Heart left ventricle (tissue), 16 donors: ENCODE results near the gene TMED3. TPM values are rescaled to one million over a fixed set of nuclear protein-coding genes. Genes with fewer than 3 reads are reported as not detected.
A peak's percentile ranks its signal among the peaks of the same experiment; 100 is the strongest.

Experiments used
- ATAC-seq, 4 donors: fragments of 200-7000 bp; cut with Tn5 transposase; one replicate each; pipeline ENCODE4 v1.9.1; 2020 to 2022; ENCODE audit warnings: moderate library complexity in 4 of 4, mild to moderate bottlenecking in 3 of 4, moderate number of reproducible peaks in 1 of 4
- DNase-seq, 5 donors: peaks; one replicate each; pipeline ENCODE4 v3.0.0-alpha.2; 2020
- H3K27ac ChIP-seq, 12 donors: fragments of 200-600 bp; sonication (generic) in 4 of 12; one replicate each; pipeline versions ENCODE4 v1.5.0 to v1.8.0; 2016 to 2022; ENCODE audit warnings: mild to moderate bottlenecking in 2 of 12
- H3K27me3 ChIP-seq, 9 donors: fragments of 200-600 bp; sonication (generic) in 2 of 9; one replicate each; pipeline versions ENCODE4 v1.5.1 to v1.8.0; 2016 to 2022; ENCODE audit warnings: mild to moderate bottlenecking in 3 of 9
- H3K36me3 ChIP-seq, 9 donors: fragments of 200-600 bp; sonication (generic) in 2 of 9; one replicate each; pipeline versions ENCODE4 v1.5.0 to v1.8.0; 2018 to 2022; ENCODE audit warnings: mild to moderate bottlenecking in 2 of 9
- H3K4me1 ChIP-seq, 12 donors: fragments of 200-600 bp; sonication (generic) in 4 of 12; one replicate each; pipeline versions ENCODE4 v1.5.0 to v1.8.0; 2016 to 2022; ENCODE audit warnings: mild to moderate bottlenecking in 3 of 12
- H3K4me3 ChIP-seq, 12 donors: fragments of 200-600 bp; sonication (generic) in 4 of 12; one replicate each; pipeline versions ENCODE4 v1.5.0 to v1.8.0; 2017 to 2022; ENCODE audit warnings: mild to moderate bottlenecking in 9 of 12, moderate library complexity in 4 of 12
- H3K9me3 ChIP-seq, 12 donors: fragments of 200-600 bp; sonication (generic) in 4 of 12; one replicate each; pipeline versions ENCODE4 v1.5.0 to v1.8.0; 2016 to 2022; ENCODE audit warnings: mild to moderate bottlenecking in 1 of 12
- CTCF ChIP-seq, 12 donors: fragments of 200-600 bp; sonication (generic) in 4 of 12; IDR thresholded peaks; one replicate each; pipeline versions ENCODE4 v1.5.0 to v1.8.0; 2018 to 2022; ENCODE audit warnings: antibody characterized with exemption in 12 of 12, mild to moderate bottlenecking in 5 of 12
- POLR2A ChIP-seq, 2 donors: fragments of 450-650 bp; IDR thresholded peaks; one replicate each; pipeline ENCODE4 v1.6.1; 2017; ENCODE audit warnings: antibody characterized with exemption in 2 of 2, mild to moderate bottlenecking in 2 of 2, moderate library complexity in 2 of 2
- WGBS, 4 donors: extraction: QIAGEN DNeasy Blood & Tissue Kit in 2 of 4; methylation state at CpG; one replicate each; pipeline versions ENCODE4 v1.1.5 to v1.1.7; 2013 to 2018; 5-methylcytosine and 5-hydroxymethylcytosine counted together
- intact Hi-C, 10 donors: fragments of 100-400 bp; cut with DNase I; formaldehyde crosslinking; loops; one replicate each; pipeline versions ENCODE4 v1.11.1 to v1.14.2; 2022
- polyA plus RNA-seq, 2 donors: library from polyadenylated mRNA; stranded (reverse); fragments of 200-250 nt; gene quantifications; one replicate each; pipeline ENCODE4 v1.2.3, GENCODE V29; 2013
- total RNA-seq, 9 donors: library from RNA; depleted of rRNA in 2 of 9; stranded (reverse); fragments of >200 nt in 2 of 9; fragmentation: NEBNext Ultra II Directional in 3 of 9; extraction: Animal tissue kit (Norgen Biotek cat#: 25700) in 3 of 9; gene quantifications; one replicate each; pipeline versions ENCODE4 v1.1.0 to v1.2.4, GENCODE V29; 2016 to 2023
- donor health status: ischemic (EF 13 %, LVEDD 7.1; RV severe dilation, severe dysfunction).
- donor health status: healthy with polysubstance abuse.
- donor health status: DM: no; HTN: yes; CAD: no.
- donor health status: DM: no; HTN: no; CAD: no.
- donor health status: ischemic (EF 25% LVEDD 6.9; RV normal size, moderate dysfunction).
- donor health status: ischemic (EF 25% LVEDD 5.7; RV mildly dilated, moderate dysfunction).
- donor health status: healthy.
- donor health status: DM: yes; HTN: yes; CAD: no.
- donor health status: ischemic (EF 35%, LVEDD 5.7; RV mildly dilated, moderate dysfunction).
- donor health status: nonischemic (EF 11% LVEDD 7.7; RV severe dilation, severe dysfunction).
- donor health status: DM: yes; HTN: yes; CAD: no.
- donor health status: PGD.
- donor health status: ischemic (EF 29% LVEDD 5.4; RV normal size, mild dysfunction).
- donor health status: nonischemic (EF 23%, LVEDD 6.1; RV moderate dilation, normal function).

The TMED3 gene
- total and polyA plus RNA-seq, 11 donors, result 16.5 to 48.2 (median 24.6) TPM

GRCh38 chr15:79265987-79266579, 44.8 kb upstream of the TMED3 start:
- H3K27ac ChIP-seq, result peak overlapping the region in 7 of 12 donors; percentile 6 to 67 (median 48)
- ATAC-seq, result peak; percentile 74 to 93 (median 87)
- peak in 2 of 5 donors; percentile 14 to 33 for DNase-seq
- H3K4me3 ChIP-seq, result no peak overlapping the region
- intact Hi-C loops, result no loop called here
- TF ChIP-seq CTCF (IDR thresholded peaks at IDR 0.05) (no peak), POLR2A (IDR thresholded peaks at IDR 0.05) (no peak)
- H3K27me3 ChIP-seq, result peaks cover 0 to 13% (median 0%) of the 10 kb centered on the region in 9 donors
- peaks cover 0 to 19% (median 8%) of the 10 kb centered on the region in 12 donors for H3K4me1 ChIP-seq
- no peaks in the 10 kb centered on the region for H3K9me3 ChIP-seq
- no peaks in the 10 kb centered on the region for H3K36me3 ChIP-seq
- 38 to 54% (median 39%) methylated on average over 3 of the region's 3 CpGs for WGBS, 4 donors

GRCh38 chr15:79282371-79283251, 28.3 kb upstream of the TMED3 start, which contains the start of gene ANKRD34C:
Gene ANKRD34C, plus strand, starts transcription at chr15:79282722. Its CDS starts 10,563 bp downstream, at chr15:79293285.
- Histone ChIP-seq H3K4me1 (peaks cover 0 to 7% (median 0%) of the 10 kb centered on the region in 12 donors), H3K9me3 (peaks cover 0 to 4% (median 0%) of the 10 kb centered on the region in 12 donors), H3K36me3 (no peaks in the 10 kb centered on the region), H3K4me3 (no peak within 1 kb of the TSS), H3K27ac (no peak within 1 kb of the TSS), H3K27me3 (peaks cover 8 to 74% (median 36%) of the 10 kb centered on the region in 9 donors)
- whole genome bisulfite sequencing, 4 donors, result 7 to 12% (median 9%) methylated on average over 40 to 56 of the region's 56 CpGs
- intact Hi-C loops, result no loop called here
- TF ChIP-seq CTCF (IDR thresholded peaks at IDR 0.05) (no peak), POLR2A (IDR thresholded peaks at IDR 0.05) (no peak)
- peak in 1 of 4 donors; percentile 34 for ATAC-seq
- DNase-seq, result peak in 1 of 5 donors; percentile 58

GRCh38 chr15:79283252-79284048, 27.5 kb upstream of the TMED3 start:
- 9 to 13% (median 12%) methylated on average over 41 to 46 of the region's 46 CpGs for WGBS, 4 donors

More at GRCh38 chr15:79283252-79284048, 27.5 kb upstream of the TMED3 start:
- Histone ChIP-seq H3K4me3 (no peak overlapping the region), H3K9me3 (peaks cover 0 to 4% (median 0%) of the 10 kb centered on the region in 12 donors), H3K4me1 (peaks cover 0 to 7% (median 0%) of the 10 kb centered on the region in 12 donors), H3K27ac (no peak overlapping the region), H3K27me3 (peaks cover 9 to 74% (median 36%) of the 10 kb centered on the region in 9 donors), H3K36me3 (no peaks in the 10 kb centered on the region)
- DNase-seq, result peak; percentile 28 to 68 (median 45)
- intact Hi-C loops, result no loop called here
- ATAC-seq, result peak; percentile 64 to 95 (median 85)
- no peak for TF ChIP-seq POLR2A (IDR thresholded peaks at IDR 0.05)
- peak in 2 of 12 donors; percentile 8 to 14 for TF ChIP-seq CTCF (IDR thresholded peaks at IDR 0.05)
